PC-9 (cell line): Measurements from ENCODE around the gene EMILIN1. TPM values are rescaled to one million over a fixed set of nuclear protein-coding genes. Genes with fewer than 3 reads are reported as not detected.

Experiments used
- BruUV-seq: library from RNA; stranded (reverse); fragments of 400-500 nt; replicated peaks from 2 replicates; lab custom pipeline; 2021; lab: Mats Ljungman, UMichigan
- CTCF ChIA-PET: fragments of 300-600 bp; sonication (Branson Sonifier 250); formaldehyde crosslinking; loops from one replicate; lab custom pipeline; 2022; ENCODE audit warnings: antibody characterized with exemption; lab: Charles Lee
- POLR2A ChIA-PET: fragments of 300-600 bp; sonication (Branson Sonifier 250); formaldehyde crosslinking; loops from one replicate; lab custom pipeline; 2022; ENCODE audit warnings: antibody characterized with exemption; ENCODE audit not compliant: unreplicated experiment; lab: Charles Lee
- DNase-seq, 2 experiments: peaks; one replicate each; pipeline versions ENCODE4 v3.0.0 to v3.0.0-alpha.2; 2015 to 2022; ENCODE audit warnings: mixed read lengths in 1 of 2
- H2AFZ ChIP-seq: fragments of 200-600 bp; sonication (generic); 2 replicates; pipeline ENCODE4 v1.8.1; 2017; ENCODE audit warnings: antibody characterized with exemption
- H3F3A ChIP-seq: fragments of 200-600 bp; sonication (generic); 2 replicates; pipeline ENCODE4 v1.8.1; 2017; ENCODE audit warnings: antibody characterized with exemption, mild to moderate bottlenecking, low read depth; ENCODE audit not compliant: insufficient read depth
- H3K27ac ChIP-seq: fragments of 200-600 bp; sonication (generic); 2 replicates; pipeline ENCODE4 v1.6.1; 2016; ENCODE audit warnings: mixed run types
- H3K27me3 ChIP-seq: fragments of 200-600 bp; sonication (generic); 2 replicates; pipeline ENCODE4 v1.6.1; 2016; ENCODE audit warnings: low read depth, mixed run types; ENCODE audit not compliant: insufficient read depth
- H3K36me3 ChIP-seq: fragments of 200-600 bp; sonication (generic); 2 replicates; pipeline ENCODE4 v1.6.1; 2016; ENCODE audit warnings: low read depth, mixed run types
- H3K4me1 ChIP-seq: fragments of 200-600 bp; sonication (generic); replicated peaks from 2 replicates; pipeline ENCODE4 v1.6.1; 2016; ENCODE audit warnings: mixed run types; ENCODE audit not compliant: insufficient read depth
- H3K4me2 ChIP-seq: fragments of 200-600 bp; sonication (generic); 2 replicates; pipeline ENCODE4 v1.6.1; 2017; ENCODE audit warnings: mixed run types
- H3K4me3 ChIP-seq: fragments of 200-600 bp; sonication (generic); 2 replicates; pipeline ENCODE4 v1.6.1; 2016; ENCODE audit warnings: mixed run types
- H3K79me2 ChIP-seq: fragments of 200-600 bp; sonication (generic); 2 replicates; pipeline ENCODE4 v1.6.1; 2017; ENCODE audit warnings: low read depth, mixed run types
- H3K9me2 ChIP-seq: fragments of 200-600 bp; sonication (generic); 2 replicates; pipeline ENCODE4 v1.8.1; 2017; ENCODE audit warnings: mild to moderate bottlenecking; ENCODE audit not compliant: insufficient read depth
- H3K9me3 ChIP-seq: fragments of 200-600 bp; sonication (generic); 2 replicates; pipeline ENCODE4 v1.8.1; 2016; ENCODE audit warnings: low read depth; ENCODE audit not compliant: insufficient read depth
- H4K20me1 ChIP-seq: fragments of 200-600 bp; sonication (generic); 2 replicates; pipeline ENCODE4 v1.8.1; 2017; ENCODE audit not compliant: insufficient read depth
- EZH2 ChIP-seq: fragments of 200-600 bp; sonication (generic); IDR thresholded peaks from 2 replicates; pipeline ENCODE4 v1.8.0; 2017; ENCODE audit warnings: antibody characterized with exemption, low read depth
- intact Hi-C: fragments of 100-400 bp; cut with micrococcal nuclease; formaldehyde crosslinking; loops from one replicate; pipeline ENCODE4 v1.10.0; 2022; ENCODE audit not compliant: unreplicated experiment
- total RNA-seq: library from RNA; stranded (reverse); gene quantifications from 2 replicates; pipeline ENCODE4 v1.2.3, GENCODE V29; 2021
- TF ChIP-seq, protein P1 (sequence below): fragments of 200-600 bp; sonication (generic); conservative IDR thresholded peaks from 2 replicates; pipeline ENCODE4 v1.6.1; 2017; ENCODE audit warnings: mixed run types, antibody characterized with exemption, mild to moderate bottlenecking, moderate library complexity

Gene EMILIN1
- total RNA-seq, 1 experiment from 2014 or later: 1.6 TPM

DNA sequence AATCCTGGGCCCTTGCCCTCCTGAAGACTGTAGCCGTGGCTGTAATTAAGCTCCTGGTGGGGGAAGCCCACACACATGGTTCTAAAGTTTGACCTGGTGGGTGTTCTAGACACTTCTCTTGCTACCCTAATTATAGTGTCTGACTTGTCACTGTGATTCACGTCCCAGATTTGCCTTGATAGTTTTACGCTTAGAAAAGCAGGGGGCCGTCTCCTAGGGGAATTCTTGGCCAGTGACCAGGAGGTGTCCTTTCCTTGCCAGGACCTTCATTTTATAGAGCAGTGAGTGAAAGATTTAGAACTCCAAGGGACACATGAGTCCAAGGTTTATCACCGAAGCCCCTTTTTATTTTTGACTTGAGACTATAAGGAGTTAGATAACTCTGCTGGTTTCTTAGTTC is 36.7 kb upstream of the EMILIN1 start:
- no TSS peak for BruUV-seq
- Histone ChIP-seq H3K4me1 (no peaks in the 10 kb centered on the region), H2AFZ (no peak overlapping the region), H3K4me2 (no peak overlapping the region), H3K9me2 (no peaks in the 10 kb centered on the region), H3K27ac (no peak overlapping the region), H3K79me2 (no peaks in the 10 kb centered on the region), H4K20me1 (no peaks in the 10 kb centered on the region; the same call in 1 of the 2 replicates), H3K4me3 (no peak overlapping the region), H3K36me3 (peaks cover 11% of the 10 kb centered on the region; the same call in 1 of the 2 replicates), H3F3A (peaks cover 4% of the 10 kb centered on the region), H3K27me3 (no peaks in the 10 kb centered on the region), H3K9me3 (no peaks in the 10 kb centered on the region)
- ChIA-PET CTCF (no interaction called here), POLR2A (no interaction called here)
- DNase-seq: no peak
- no peak for TF ChIP-seq EZH2
- intact Hi-C loops: no loop called here

DNA sequence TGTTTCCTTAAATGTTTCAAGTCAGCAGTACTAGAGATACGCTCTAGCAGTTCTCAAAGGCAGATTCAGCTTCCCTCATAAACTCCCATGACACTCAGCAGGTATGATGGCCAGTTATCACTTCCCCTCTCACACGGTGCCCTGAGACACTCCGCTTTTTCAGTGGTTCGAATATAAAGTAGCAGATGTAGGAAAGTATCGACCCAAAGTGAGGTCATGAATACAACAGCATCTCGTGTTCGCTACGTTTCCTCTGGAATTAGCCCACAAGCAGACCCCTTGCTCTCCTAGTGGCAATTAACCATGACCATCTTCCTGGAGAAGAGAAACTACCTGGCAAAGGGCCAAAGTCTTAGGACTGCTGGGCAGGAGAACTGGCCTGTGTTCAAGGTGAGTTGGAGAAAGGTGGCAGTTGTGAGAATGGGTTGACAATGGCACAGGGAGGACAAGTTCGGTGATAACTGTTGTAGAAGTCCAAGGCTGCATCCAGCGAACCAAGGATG is 36.2 kb upstream of the EMILIN1 start:
- intact Hi-C loops: no loop called here
- ChIA-PET CTCF (no interaction called here), POLR2A (no interaction called here)
- no peak overlapping the region for H3K27ac ChIP-seq
- H3K27me3 ChIP-seq: no peaks in the 10 kb centered on the region
- no peak overlapping the region for H2AFZ ChIP-seq
- H3K9me2 ChIP-seq: no peaks in the 10 kb centered on the region
- H3K4me2 ChIP-seq: no peak overlapping the region
- H4K20me1 ChIP-seq: no peaks in the 10 kb centered on the region; the same call in 1 of the 2 replicates
- peaks cover 4% of the 10 kb centered on the region for H3F3A ChIP-seq
- H3K79me2 ChIP-seq: no peaks in the 10 kb centered on the region
- no peak overlapping the region for H3K4me3 ChIP-seq
- no TSS peak for BruUV-seq
- TF ChIP-seq, protein P1, sequence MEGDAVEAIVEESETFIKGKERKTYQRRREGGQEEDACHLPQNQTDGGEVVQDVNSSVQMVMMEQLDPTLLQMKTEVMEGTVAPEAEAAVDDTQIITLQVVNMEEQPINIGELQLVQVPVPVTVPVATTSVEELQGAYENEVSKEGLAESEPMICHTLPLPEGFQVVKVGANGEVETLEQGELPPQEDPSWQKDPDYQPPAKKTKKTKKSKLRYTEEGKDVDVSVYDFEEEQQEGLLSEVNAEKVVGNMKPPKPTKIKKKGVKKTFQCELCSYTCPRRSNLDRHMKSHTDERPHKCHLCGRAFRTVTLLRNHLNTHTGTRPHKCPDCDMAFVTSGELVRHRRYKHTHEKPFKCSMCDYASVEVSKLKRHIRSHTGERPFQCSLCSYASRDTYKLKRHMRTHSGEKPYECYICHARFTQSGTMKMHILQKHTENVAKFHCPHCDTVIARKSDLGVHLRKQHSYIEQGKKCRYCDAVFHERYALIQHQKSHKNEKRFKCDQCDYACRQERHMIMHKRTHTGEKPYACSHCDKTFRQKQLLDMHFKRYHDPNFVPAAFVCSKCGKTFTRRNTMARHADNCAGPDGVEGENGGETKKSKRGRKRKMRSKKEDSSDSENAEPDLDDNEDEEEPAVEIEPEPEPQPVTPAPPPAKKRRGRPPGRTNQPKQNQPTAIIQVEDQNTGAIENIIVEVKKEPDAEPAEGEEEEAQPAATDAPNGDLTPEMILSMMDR: no peak
- no peak for TF ChIP-seq EZH2
- H3K36me3 ChIP-seq: peaks cover 7% of the 10 kb centered on the region; the same call in 1 of the 2 replicates
- no peak for DNase-seq
- no peaks in the 10 kb centered on the region for H3K4me1 ChIP-seq
- H3K9me3 ChIP-seq: no peaks in the 10 kb centered on the region

DNA sequence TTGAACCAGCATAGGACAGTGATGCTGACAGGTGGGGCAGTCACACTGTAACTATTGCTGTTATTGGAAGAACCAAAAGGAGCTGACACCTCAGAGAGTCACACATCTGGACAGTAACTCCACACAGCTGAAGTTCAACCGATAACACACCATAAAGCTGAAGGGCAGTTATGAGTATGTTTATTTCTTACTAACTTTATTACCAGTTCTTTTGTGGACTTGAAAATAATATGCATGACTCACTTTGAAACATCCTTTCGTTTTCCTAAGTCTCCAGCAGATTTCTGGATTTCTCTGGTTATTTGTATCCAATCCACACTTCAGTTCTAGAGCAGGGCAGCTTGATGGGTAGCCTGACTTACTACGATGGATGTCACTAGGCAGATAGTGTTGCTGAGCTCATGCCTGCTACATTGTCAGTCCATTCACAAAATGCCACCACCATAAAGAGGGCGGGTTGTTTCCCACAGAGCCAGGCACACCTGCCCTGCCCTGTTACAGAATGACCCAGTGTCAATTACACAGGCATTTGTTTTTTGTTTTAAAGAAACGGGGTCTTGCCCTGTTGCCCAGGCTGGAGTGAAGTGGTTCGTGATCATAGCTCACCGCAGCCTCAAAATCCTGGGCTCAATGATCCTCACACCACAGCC is 35.3 kb upstream of the EMILIN1 start:
- no peaks in the 10 kb centered on the region for H3K4me1 ChIP-seq
- ChIA-PET POLR2A (interaction anchor here (0.6 kb wide), 1 partner anchor 311 kb away, joined by 4 read pairs; no protein-coding TSS in a partner anchor), CTCF (no interaction called here)
- H4K20me1 ChIP-seq: no peaks in the 10 kb centered on the region; the same call in 1 of the 2 replicates
- no TSS peak for BruUV-seq
- peaks cover 4% of the 10 kb centered on the region for H3F3A ChIP-seq
- no peaks in the 10 kb centered on the region for H3K9me2 ChIP-seq
- intact Hi-C loops: no loop called here
- no peak overlapping the region for H3K4me3 ChIP-seq
- no peaks in the 10 kb centered on the region for H3K27me3 ChIP-seq
- H3K9me3 ChIP-seq: no peaks in the 10 kb centered on the region
- TF ChIP-seq EZH2: no peak
- TF ChIP-seq, protein P1: no peak
- H3K36me3 ChIP-seq: no peaks in the 10 kb centered on the region
- H3K27ac ChIP-seq: no peak overlapping the region
- H2AFZ ChIP-seq: no peak overlapping the region
- H3K4me2 ChIP-seq: no peak overlapping the region
- no peaks in the 10 kb centered on the region for H3K79me2 ChIP-seq
- no peak for DNase-seq
